Endothelial cell of umbilical vein (primary cell): ENCODE data around the gene LRRC56.

ENCODE experiments used
- EZH2 ChIP-seq: IDR thresholded peaks from 2 replicates; pipeline ENCODE4 v1.6.1; 2012; ENCODE audit warnings: borderline replicate concordance, low read depth, mild to moderate bottlenecking, moderate library complexity, low read length, inconsistent platforms; ENCODE audit not compliant: severe bottlenecking
- FOS ChIP-seq: IDR thresholded peaks from 2 replicates; pipeline ENCODE4 v1.6.1; 2011; ENCODE audit warnings: mild to moderate bottlenecking, low read length, moderate library complexity, borderline replicate concordance; ENCODE audit not compliant: insufficient read depth
- GATA2 ChIP-seq: IDR thresholded peaks from 2 replicates; pipeline ENCODE4 v1.7.0; 2011; ENCODE audit warnings: low read depth, mild to moderate bottlenecking, moderate library complexity, mixed read lengths, low read length; ENCODE audit not compliant: insufficient read length, insufficient read depth
- JUN ChIP-seq: IDR thresholded peaks from 2 replicates; pipeline ENCODE4 v1.6.1; 2011; ENCODE audit warnings: borderline replicate concordance, low read depth; ENCODE audit not compliant: insufficient read length, insufficient read depth
- POLR2A ChIP-seq: IDR thresholded peaks from 2 replicates; pipeline ENCODE4 v1.6.1; 2012; ENCODE audit warnings: low read depth, mild to moderate bottlenecking, control low read depth, low read length
- TF ChIP-seq, protein P1 (sequence below), 2 donors: IDR thresholded peaks; 1 replicate in 1 of 2; 2 replicates in 1 of 2; pipeline ENCODE4 v1.5.1; 2011; ENCODE audit warnings: low read length in 2 of 2, mild to moderate bottlenecking in 2 of 2, moderate library complexity in 2 of 2, control low read depth in 1 of 2, inconsistent platforms in 1 of 2, low read depth in 1 of 2; ENCODE audit not compliant: insufficient read depth in 1 of 2; ENCODE audit errors: extremely low read depth in 1 of 2
- TF ChIP-seq, protein P2 (sequence below): IDR thresholded peaks from 2 replicates; pipeline ENCODE4 v1.6.1; 2011; ENCODE audit not compliant: insufficient read depth, insufficient read length

DNA sequence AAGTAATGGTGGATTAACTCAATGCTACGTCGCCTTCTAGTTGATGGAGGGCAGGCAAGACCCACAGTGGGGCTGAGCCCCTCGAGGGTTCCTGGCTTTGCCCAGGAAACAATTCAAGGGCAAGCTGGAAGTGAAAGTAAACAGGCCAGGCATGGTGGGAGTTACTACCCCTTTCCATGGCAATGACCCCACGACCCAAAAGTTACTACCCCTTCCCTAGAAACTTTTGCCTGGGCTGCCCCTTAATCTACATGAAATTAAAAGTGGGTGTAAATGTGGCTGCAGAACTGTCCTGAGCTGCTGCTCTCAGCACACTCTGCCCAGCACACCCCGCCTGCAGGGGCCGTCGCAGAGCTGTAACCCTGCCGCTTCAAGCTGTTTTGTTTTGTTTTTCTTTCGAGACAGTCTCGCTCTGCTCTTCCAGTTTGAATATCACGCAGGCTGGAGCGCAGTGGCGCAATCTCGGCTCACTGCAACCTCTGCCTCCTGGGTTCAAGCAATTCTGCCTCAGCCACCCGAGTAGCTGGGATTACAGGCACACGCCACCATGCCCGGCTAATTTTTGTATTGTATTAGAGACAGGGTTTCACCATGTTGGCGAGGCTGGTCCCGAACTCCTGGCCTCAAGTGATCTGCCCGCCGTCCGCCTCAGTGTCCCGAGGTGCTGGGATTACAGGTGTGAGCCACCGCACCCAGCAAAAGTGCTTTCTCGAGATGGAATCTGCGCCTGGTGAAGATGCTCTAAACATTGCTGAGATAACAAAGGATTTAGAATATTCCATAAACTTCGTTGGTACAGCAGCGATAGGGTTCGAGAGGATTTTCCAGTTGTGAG is 24.3 kb upstream of the LRRC56 start:
- no peak for TF ChIP-seq FOS
- TF ChIP-seq, protein P1, sequence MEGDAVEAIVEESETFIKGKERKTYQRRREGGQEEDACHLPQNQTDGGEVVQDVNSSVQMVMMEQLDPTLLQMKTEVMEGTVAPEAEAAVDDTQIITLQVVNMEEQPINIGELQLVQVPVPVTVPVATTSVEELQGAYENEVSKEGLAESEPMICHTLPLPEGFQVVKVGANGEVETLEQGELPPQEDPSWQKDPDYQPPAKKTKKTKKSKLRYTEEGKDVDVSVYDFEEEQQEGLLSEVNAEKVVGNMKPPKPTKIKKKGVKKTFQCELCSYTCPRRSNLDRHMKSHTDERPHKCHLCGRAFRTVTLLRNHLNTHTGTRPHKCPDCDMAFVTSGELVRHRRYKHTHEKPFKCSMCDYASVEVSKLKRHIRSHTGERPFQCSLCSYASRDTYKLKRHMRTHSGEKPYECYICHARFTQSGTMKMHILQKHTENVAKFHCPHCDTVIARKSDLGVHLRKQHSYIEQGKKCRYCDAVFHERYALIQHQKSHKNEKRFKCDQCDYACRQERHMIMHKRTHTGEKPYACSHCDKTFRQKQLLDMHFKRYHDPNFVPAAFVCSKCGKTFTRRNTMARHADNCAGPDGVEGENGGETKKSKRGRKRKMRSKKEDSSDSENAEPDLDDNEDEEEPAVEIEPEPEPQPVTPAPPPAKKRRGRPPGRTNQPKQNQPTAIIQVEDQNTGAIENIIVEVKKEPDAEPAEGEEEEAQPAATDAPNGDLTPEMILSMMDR (IDR thresholded peaks at IDR 0.05; ENCODE audit: extremely low read depth in 1 of 2, insufficient read depth in 1 of 2, low read depth in 1 of 2, low read length in 2 of 2), result no peak
- TF ChIP-seq, protein P2, sequence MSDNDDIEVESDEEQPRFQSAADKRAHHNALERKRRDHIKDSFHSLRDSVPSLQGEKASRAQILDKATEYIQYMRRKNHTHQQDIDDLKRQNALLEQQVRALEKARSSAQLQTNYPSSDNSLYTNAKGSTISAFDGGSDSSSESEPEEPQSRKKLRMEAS, result no peak
- no peak for TF ChIP-seq EZH2
- TF ChIP-seq JUN, result no peak
- no peak for TF ChIP-seq POLR2A
- TF ChIP-seq GATA2, result no peak
